ENCODE data around the gene STKLD1.

- TF ChIP-seq POLR2A (IDR thresholded peaks at IDR 0.05) (peak; percentile 82 to 88), EP300 (IDR thresholded peaks at IDR 0.05) (no peak), POLR2AphosphoS5 (IDR thresholded peaks at IDR 0.05) (peak; percentile 54)
- TF ChIP-seq, protein P1, sequence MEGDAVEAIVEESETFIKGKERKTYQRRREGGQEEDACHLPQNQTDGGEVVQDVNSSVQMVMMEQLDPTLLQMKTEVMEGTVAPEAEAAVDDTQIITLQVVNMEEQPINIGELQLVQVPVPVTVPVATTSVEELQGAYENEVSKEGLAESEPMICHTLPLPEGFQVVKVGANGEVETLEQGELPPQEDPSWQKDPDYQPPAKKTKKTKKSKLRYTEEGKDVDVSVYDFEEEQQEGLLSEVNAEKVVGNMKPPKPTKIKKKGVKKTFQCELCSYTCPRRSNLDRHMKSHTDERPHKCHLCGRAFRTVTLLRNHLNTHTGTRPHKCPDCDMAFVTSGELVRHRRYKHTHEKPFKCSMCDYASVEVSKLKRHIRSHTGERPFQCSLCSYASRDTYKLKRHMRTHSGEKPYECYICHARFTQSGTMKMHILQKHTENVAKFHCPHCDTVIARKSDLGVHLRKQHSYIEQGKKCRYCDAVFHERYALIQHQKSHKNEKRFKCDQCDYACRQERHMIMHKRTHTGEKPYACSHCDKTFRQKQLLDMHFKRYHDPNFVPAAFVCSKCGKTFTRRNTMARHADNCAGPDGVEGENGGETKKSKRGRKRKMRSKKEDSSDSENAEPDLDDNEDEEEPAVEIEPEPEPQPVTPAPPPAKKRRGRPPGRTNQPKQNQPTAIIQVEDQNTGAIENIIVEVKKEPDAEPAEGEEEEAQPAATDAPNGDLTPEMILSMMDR (IDR thresholded peaks at IDR 0.05) = peak in 3 of 4 experiments; percentile 7 to 60 (median 53)
Measured at GRCh38 chr9:133375724-133376654, at the start of gene STKLD1, which contains the start of gene SURF4.

Measured in gastroesophageal sphincter (tissue), 3 donors.